Activated naive CD4-positive, alpha-beta T cell treated with anti-CD3 and anti-CD28 coated beads, Interleukin-2, amount 10 ng/mL, durations not matched to agents 7 days and 5 days (primary cell): ENCODE measurements around the gene GUCA2B.

Source experiments
- CTCF ChIA-PET: fragments of 350-600 bp; sonication (Branson Sonifier 250); formaldehyde crosslinking; loops from one replicate; lab custom pipeline; 2021; ENCODE audit warnings: antibody characterized with exemption; lab: Charles Lee
- DNase-seq: peaks from one replicate; pipeline ENCODE4 v3.0.0-alpha.2; 2020
- H3K27ac Mint-ChIP-seq: one replicate; pipeline ENCODE4 v1.8.0; 2021; ENCODE audit warnings: mild to moderate bottlenecking, moderate library complexity, mixed read lengths
- H3K27me3 Mint-ChIP-seq: one replicate; pipeline ENCODE4 v1.8.0; 2021; ENCODE audit warnings: mild to moderate bottlenecking, mixed read lengths
- H3K36me3 Mint-ChIP-seq: one replicate; pipeline ENCODE4 v1.8.0; 2021; ENCODE audit warnings: mixed read lengths
- H3K4me1 Mint-ChIP-seq: one replicate; pipeline ENCODE4 v1.8.0; 2021; ENCODE audit warnings: mixed read lengths
- H3K4me3 Mint-ChIP-seq: one replicate; pipeline ENCODE4 v1.8.0; 2021; ENCODE audit warnings: mild to moderate bottlenecking, moderate library complexity, mixed read lengths
- H3K9me3 Mint-ChIP-seq: one replicate; pipeline ENCODE4 v1.8.0; 2021; ENCODE audit warnings: mixed read lengths

The GUCA2B gene

GRCh38 chr1:42146626-42147320, 6.4 kb upstream of the GUCA2B start:
- CTCF ChIA-PET: interaction anchor here (0.7 to 1.4 kb wide), 5 partner anchors 11 to 600 kb away, joined by 3 to 12 read pairs (median 3); no protein-coding TSS in a partner anchor
- H3K27me3 Mint-ChIP-seq: peaks cover 4% of the 10 kb centered on the region
- DNase-seq: peak; percentile 85
- H3K4me1 Mint-ChIP-seq: peaks cover 6% of the 10 kb centered on the region
- H3K36me3 Mint-ChIP-seq: no peaks in the 10 kb centered on the region
- H3K4me3 Mint-ChIP-seq: no peak overlapping the region
- no peaks in the 10 kb centered on the region for H3K9me3 Mint-ChIP-seq
- no peak overlapping the region for H3K27ac Mint-ChIP-seq

- Mint-ChIP-seq H3K27me3 (peaks cover 7% of the 10 kb centered on the region), H3K4me3 (no peak overlapping the region), H3K27ac (no peak overlapping the region), H3K9me3 (no peaks in the 10 kb centered on the region), H3K36me3 (no peaks in the 10 kb centered on the region), H3K4me1 (peaks cover 5% of the 10 kb centered on the region)
- CTCF ChIA-PET: interaction anchor here (1.2 to 1.4 kb wide), 4 partner anchors 24 to 599 kb away, joined by 3 to 12 read pairs (median 3); no protein-coding TSS in a partner anchor
- DNase-seq: no peak
These were observed 5.0 kb upstream of the GUCA2B start for GRCh38 chr1:42148166-42148565.

- DNase-seq: no peak
- no peaks in the 10 kb centered on the region for H3K9me3 Mint-ChIP-seq
- no peaks in the 10 kb centered on the region for H3K4me1 Mint-ChIP-seq
- H3K36me3 Mint-ChIP-seq: no peaks in the 10 kb centered on the region
- H3K27me3 Mint-ChIP-seq: peaks cover 8% of the 10 kb centered on the region
- CTCF ChIA-PET: interaction anchor here (1.0 to 2.3 kb wide), 2 partner anchors 22 to 25 kb away, joined by 3 to 8 read pairs; no protein-coding TSS in a partner anchor
- no peak overlapping the region for H3K4me3 Mint-ChIP-seq
- H3K27ac Mint-ChIP-seq: no peak overlapping the region
These were observed 2.6 kb upstream of the GUCA2B start for GRCh38 chr1:42150651-42151050.

GRCh38 chr1:42152119-42152518, 1.1 kb upstream of the GUCA2B start:
- no peak overlapping the region for H3K4me3 Mint-ChIP-seq
- CTCF ChIA-PET: interaction anchor here (1.2 to 1.7 kb wide), 2 partner anchors 20 to 21 kb away, joined by 3 to 7 read pairs; no protein-coding TSS in a partner anchor
- peaks cover 8% of the 10 kb centered on the region for H3K27me3 Mint-ChIP-seq
- DNase-seq: no peak
- H3K9me3 Mint-ChIP-seq: no peaks in the 10 kb centered on the region
- H3K27ac Mint-ChIP-seq: no peak overlapping the region
- H3K36me3 Mint-ChIP-seq: no peaks in the 10 kb centered on the region
- no peaks in the 10 kb centered on the region for H3K4me1 Mint-ChIP-seq

- Mint-ChIP-seq H3K9me3 (no peaks in the 10 kb centered on the region), H3K4me3 (no peak overlapping the region), H3K36me3 (no peaks in the 10 kb centered on the region), H3K4me1 (peaks cover 6% of the 10 kb centered on the region), H3K27ac (no peak overlapping the region), H3K27me3 (peaks cover 8% of the 10 kb centered on the region)
- CTCF ChIA-PET: interaction anchor here (1.2 kb wide), 1 partner anchor 20 kb away, joined by 4 read pairs; no protein-coding TSS in a partner anchor
- no peak for DNase-seq
These were observed 414 bp downstream of the GUCA2B start for GRCh38 chr1:42153624-42154023.

- CTCF ChIA-PET: no interaction called here
- peaks cover 8% of the 10 kb centered on the region for H3K27me3 Mint-ChIP-seq
- no peaks in the 10 kb centered on the region for H3K36me3 Mint-ChIP-seq
- no peak overlapping the region for H3K4me3 Mint-ChIP-seq
- H3K4me1 Mint-ChIP-seq: peaks cover 6% of the 10 kb centered on the region
- no peak overlapping the region for H3K27ac Mint-ChIP-seq
- DNase-seq: no peak
- H3K9me3 Mint-ChIP-seq: peaks cover under 1% of the 10 kb centered on the region
These were observed 1.5 kb downstream of the GUCA2B start for GRCh38 chr1:42154685-42155084.

GRCh38 chr1:42155362-42155761, 2.2 kb downstream of the GUCA2B start:
- Mint-ChIP-seq H3K27ac (no peak overlapping the region), H3K9me3 (peaks cover 2% of the 10 kb centered on the region), H3K36me3 (no peaks in the 10 kb centered on the region), H3K4me3 (no peak overlapping the region), H3K4me1 (peaks cover 6% of the 10 kb centered on the region), H3K27me3 (peaks cover 6% of the 10 kb centered on the region)
- DNase-seq: no peak
- CTCF ChIA-PET: no interaction called here

GRCh38 chr1:42157667-42158066, 4.5 kb downstream of the GUCA2B start:
- Mint-ChIP-seq H3K4me1 (peaks cover 6% of the 10 kb centered on the region), H3K4me3 (no peak overlapping the region), H3K27ac (no peak overlapping the region), H3K36me3 (no peaks in the 10 kb centered on the region), H3K9me3 (peaks cover 20% of the 10 kb centered on the region), H3K27me3 (peaks cover 21% of the 10 kb centered on the region)
- CTCF ChIA-PET: interaction anchor here (0.7 to 2.0 kb wide), 3 partner anchors 10 to 17 kb away, joined by 3 to 12 read pairs (median 3); no protein-coding TSS in a partner anchor
- DNase-seq: peak; percentile 37

- H3K9me3 Mint-ChIP-seq: peaks cover 20% of the 10 kb centered on the region
- H3K4me3 Mint-ChIP-seq: no peak overlapping the region
- H3K27me3 Mint-ChIP-seq: peaks cover 17% of the 10 kb centered on the region
- no peaks in the 10 kb centered on the region for H3K36me3 Mint-ChIP-seq
- DNase-seq: no peak
- CTCF ChIA-PET: interaction anchor here (0.7 to 2.0 kb wide), 3 partner anchors 10 to 16 kb away, joined by 3 to 12 read pairs (median 3); no protein-coding TSS in a partner anchor
- peaks cover 6% of the 10 kb centered on the region for H3K4me1 Mint-ChIP-seq
- no peak overlapping the region for H3K27ac Mint-ChIP-seq
These were observed 5.0 kb downstream of the GUCA2B start for GRCh38 chr1:42158189-42158588.

GRCh38 chr1:42162181-42162580, 9.0 kb downstream of the GUCA2B start:
- DNase-seq: no peak
- Mint-ChIP-seq H3K36me3 (no peaks in the 10 kb centered on the region), H3K4me1 (peaks cover 6% of the 10 kb centered on the region), H3K27me3 (peaks cover 17% of the 10 kb centered on the region), H3K27ac (no peak overlapping the region), H3K9me3 (peaks cover 20% of the 10 kb centered on the region), H3K4me3 (no peak overlapping the region)
- CTCF ChIA-PET: interaction anchor here (0.9 kb wide), 1 partner anchor 11 kb away, joined by 3 read pairs; no protein-coding TSS in a partner anchor

- H3K27ac Mint-ChIP-seq: no peak overlapping the region
- CTCF ChIA-PET: interaction anchor here (0.9 kb wide), 1 partner anchor 11 kb away, joined by 4 read pairs; no protein-coding TSS in a partner anchor
These were observed 9.9 kb downstream of the GUCA2B start for GRCh38 chr1:42163114-42163513.

GRCh38 chr1:42163536-42164503, 10.6 kb downstream of the GUCA2B start:
- Mint-ChIP-seq H3K9me3 (peaks cover 20% of the 10 kb centered on the region), H3K36me3 (no peaks in the 10 kb centered on the region), H3K4me1 (no peaks in the 10 kb centered on the region), H3K27me3 (peaks cover 17% of the 10 kb centered on the region), H3K4me3 (no peak overlapping the region), H3K27ac (no peak overlapping the region)
- DNase-seq: no peak
- CTCF ChIA-PET: interaction anchor here (0.9 kb wide), 1 partner anchor 10 kb away, joined by 4 read pairs; no protein-coding TSS in a partner anchor

More at GRCh38 chr1:42163114-42163513, 9.9 kb downstream of the GUCA2B start:
- H3K36me3 Mint-ChIP-seq: no peaks in the 10 kb centered on the region
- no peak overlapping the region for H3K4me3 Mint-ChIP-seq
- no peaks in the 10 kb centered on the region for H3K4me1 Mint-ChIP-seq
- DNase-seq: no peak
- peaks cover 20% of the 10 kb centered on the region for H3K9me3 Mint-ChIP-seq
- H3K27me3 Mint-ChIP-seq: peaks cover 17% of the 10 kb centered on the region

- CTCF ChIA-PET: no interaction called here
- no peak for DNase-seq
- Mint-ChIP-seq H3K4me1 (no peaks in the 10 kb centered on the region), H3K27ac (no peak within 1 kb of the TSS), H3K36me3 (no peaks in the 10 kb centered on the region), H3K9me3 (peaks cover 18% of the 10 kb centered on the region), H3K27me3 (peaks cover 17% of the 10 kb centered on the region), H3K4me3 (no peak within 1 kb of the TSS)
These were observed 11.6 kb downstream of the GUCA2B start, which contains the start of gene GUCA2A for GRCh38 chr1:42164551-42165420. Gene GUCA2A (minus strand): TSS chr1:42164745. CDS start chr1:42164712, 33 bp downstream.
